Heart left ventricle (tissue), 16 donors: ENCODE results near the gene MYO3A. TPM values are rescaled to one million over a fixed set of nuclear protein-coding genes. Genes with fewer than 3 reads are reported as not detected.

Experiments used
- ATAC-seq, 4 donors: fragments of 200-7000 bp; cut with Tn5 transposase; one replicate each; pipeline ENCODE4 v1.9.1; 2020 to 2022; ENCODE audit warnings: moderate library complexity in 4 of 4, mild to moderate bottlenecking in 3 of 4, moderate number of reproducible peaks in 1 of 4
- DNase-seq, 5 donors: peaks; one replicate each; pipeline ENCODE4 v3.0.0-alpha.2; 2020
- H3K27ac ChIP-seq, 12 donors: fragments of 200-600 bp; sonication (generic) in 4 of 12; one replicate each; pipeline versions ENCODE4 v1.5.0 to v1.8.0; 2016 to 2022; ENCODE audit warnings: mild to moderate bottlenecking in 2 of 12
- H3K27me3 ChIP-seq, 9 donors: fragments of 200-600 bp; sonication (generic) in 2 of 9; one replicate each; pipeline versions ENCODE4 v1.5.1 to v1.8.0; 2016 to 2022; ENCODE audit warnings: mild to moderate bottlenecking in 3 of 9
- H3K36me3 ChIP-seq, 9 donors: fragments of 200-600 bp; sonication (generic) in 2 of 9; one replicate each; pipeline versions ENCODE4 v1.5.0 to v1.8.0; 2018 to 2022; ENCODE audit warnings: mild to moderate bottlenecking in 2 of 9
- H3K4me1 ChIP-seq, 12 donors: fragments of 200-600 bp; sonication (generic) in 4 of 12; one replicate each; pipeline versions ENCODE4 v1.5.0 to v1.8.0; 2016 to 2022; ENCODE audit warnings: mild to moderate bottlenecking in 3 of 12
- H3K4me3 ChIP-seq, 12 donors: fragments of 200-600 bp; sonication (generic) in 4 of 12; one replicate each; pipeline versions ENCODE4 v1.5.0 to v1.8.0; 2017 to 2022; ENCODE audit warnings: mild to moderate bottlenecking in 9 of 12, moderate library complexity in 4 of 12
- H3K9me3 ChIP-seq, 12 donors: fragments of 200-600 bp; sonication (generic) in 4 of 12; one replicate each; pipeline versions ENCODE4 v1.5.0 to v1.8.0; 2016 to 2022; ENCODE audit warnings: mild to moderate bottlenecking in 1 of 12
- POLR2A ChIP-seq, 2 donors: fragments of 450-650 bp; IDR thresholded peaks; one replicate each; pipeline ENCODE4 v1.6.1; 2017; ENCODE audit warnings: antibody characterized with exemption in 2 of 2, mild to moderate bottlenecking in 2 of 2, moderate library complexity in 2 of 2
- WGBS, 4 donors: extraction: QIAGEN DNeasy Blood & Tissue Kit in 2 of 4; methylation state at CpG; one replicate each; pipeline versions ENCODE4 v1.1.5 to v1.1.7; 2013 to 2018; 5-methylcytosine and 5-hydroxymethylcytosine counted together
- intact Hi-C, 10 donors: fragments of 100-400 bp; cut with DNase I; formaldehyde crosslinking; loops; one replicate each; pipeline versions ENCODE4 v1.11.1 to v1.14.2; 2022
- long read RNA-seq, 3 donors: library from polyadenylated mRNA; unstranded; transcript quantifications; one replicate each; pipeline ENCODE4 v2.0.0, GENCODE V29; 2020 to 2021
- polyA plus RNA-seq, 2 donors: library from polyadenylated mRNA; stranded (reverse); fragments of 200-250 nt; gene quantifications; one replicate each; pipeline ENCODE4 v1.2.3, GENCODE V29; 2013
- total RNA-seq, 9 donors: library from RNA; depleted of rRNA in 2 of 9; stranded (reverse); fragments of >200 nt in 2 of 9; fragmentation: NEBNext Ultra II Directional in 3 of 9; extraction: Animal tissue kit (Norgen Biotek cat#: 25700) in 3 of 9; gene quantifications; one replicate each; pipeline versions ENCODE4 v1.1.0 to v1.2.4, GENCODE V29; 2016 to 2023
- TF ChIP-seq, protein P1 (sequence below), 12 donors: fragments of 200-600 bp; sonication (generic) in 4 of 12; IDR thresholded peaks; one replicate each; pipeline versions ENCODE4 v1.5.0 to v1.8.0; 2018 to 2022; ENCODE audit warnings: antibody characterized with exemption in 12 of 12, mild to moderate bottlenecking in 5 of 12
- donor health status: ischemic (EF 13 %, LVEDD 7.1; RV severe dilation, severe dysfunction).
- donor health status: healthy with polysubstance abuse.
- donor health status: DM: no; HTN: yes; CAD: no.
- donor health status: DM: no; HTN: no; CAD: no.
- donor health status: ischemic (EF 25% LVEDD 6.9; RV normal size, moderate dysfunction).
- donor health status: ischemic (EF 25% LVEDD 5.7; RV mildly dilated, moderate dysfunction).
- donor health status: healthy.
- donor health status: DM: yes; HTN: yes; CAD: no.
- donor health status: ischemic (EF 35%, LVEDD 5.7; RV mildly dilated, moderate dysfunction).
- donor health status: nonischemic (EF 11% LVEDD 7.7; RV severe dilation, severe dysfunction).
- donor health status: DM: yes; HTN: yes; CAD: no.
- donor health status: PGD.
- donor health status: ischemic (EF 29% LVEDD 5.4; RV normal size, mild dysfunction).
- donor health status: nonischemic (EF 23%, LVEDD 6.1; RV moderate dilation, normal function).

MYO3A gene
- total RNA-seq (under 1 TPM in 1 of 9 donors, not detected in 8; 0.14 TPM), polyA plus RNA-seq (not detected)
- long read RNA-seq, donor 1: 0 reads
- long read RNA-seq, donor 2: 0 reads
- long read RNA-seq, donor 3: 0 reads

GRCh38 chr10:25933653-25934608, at the start of gene MYO3A:
TSS of gene MYO3A (plus strand) at chr10:25934229. CDS start at chr10:25952111, 17,882 bp downstream.
- Histone ChIP-seq H3K4me3 (peak within 1 kb of the TSS in 11 of 12 donors; percentile 5 to 42 (median 31)), H3K27ac (no peak within 1 kb of the TSS), H3K36me3 (no peaks in the 10 kb centered on the region), H3K4me1 (peaks cover 0 to 16% (median 0%) of the 10 kb centered on the region in 12 donors), H3K27me3 (peaks cover 14 to 56% (median 24%) of the 10 kb centered on the region in 9 donors), H3K9me3 (no peaks in the 10 kb centered on the region)
- WGBS, 4 donors: 3 to 6% (median 5%) methylated on average over 38 to 73 of the region's 73 CpGs
- DNase-seq: no peak
- intact Hi-C loops: no loop called here
- ATAC-seq: peak in 1 of 4 donors; percentile 20
- TF ChIP-seq POLR2A (IDR thresholded peaks at IDR 0.05): no peak
- TF ChIP-seq, protein P1, sequence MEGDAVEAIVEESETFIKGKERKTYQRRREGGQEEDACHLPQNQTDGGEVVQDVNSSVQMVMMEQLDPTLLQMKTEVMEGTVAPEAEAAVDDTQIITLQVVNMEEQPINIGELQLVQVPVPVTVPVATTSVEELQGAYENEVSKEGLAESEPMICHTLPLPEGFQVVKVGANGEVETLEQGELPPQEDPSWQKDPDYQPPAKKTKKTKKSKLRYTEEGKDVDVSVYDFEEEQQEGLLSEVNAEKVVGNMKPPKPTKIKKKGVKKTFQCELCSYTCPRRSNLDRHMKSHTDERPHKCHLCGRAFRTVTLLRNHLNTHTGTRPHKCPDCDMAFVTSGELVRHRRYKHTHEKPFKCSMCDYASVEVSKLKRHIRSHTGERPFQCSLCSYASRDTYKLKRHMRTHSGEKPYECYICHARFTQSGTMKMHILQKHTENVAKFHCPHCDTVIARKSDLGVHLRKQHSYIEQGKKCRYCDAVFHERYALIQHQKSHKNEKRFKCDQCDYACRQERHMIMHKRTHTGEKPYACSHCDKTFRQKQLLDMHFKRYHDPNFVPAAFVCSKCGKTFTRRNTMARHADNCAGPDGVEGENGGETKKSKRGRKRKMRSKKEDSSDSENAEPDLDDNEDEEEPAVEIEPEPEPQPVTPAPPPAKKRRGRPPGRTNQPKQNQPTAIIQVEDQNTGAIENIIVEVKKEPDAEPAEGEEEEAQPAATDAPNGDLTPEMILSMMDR (IDR thresholded peaks at IDR 0.05): no peak

DNA sequence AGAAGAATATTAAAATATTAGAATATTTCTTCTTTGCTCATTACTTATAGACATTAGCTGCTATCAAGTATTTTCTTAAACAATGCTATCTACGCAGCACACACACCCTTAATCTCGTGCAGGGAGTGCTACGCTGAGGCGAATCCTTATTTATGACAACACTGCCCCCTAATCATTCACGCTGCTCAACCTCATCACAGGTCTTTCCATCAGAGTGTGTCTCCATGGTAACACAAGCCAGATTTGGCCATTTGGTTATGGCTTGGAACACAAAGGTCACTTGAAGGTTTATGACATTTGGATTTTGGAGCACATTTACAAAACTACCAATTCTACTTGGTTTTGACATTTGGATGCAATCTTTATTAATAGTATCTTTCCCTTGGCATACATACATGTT, 45.4 kb upstream of the MYO3A start:
- no peaks in the 10 kb centered on the region for H3K36me3 ChIP-seq
- H3K27me3 ChIP-seq: no peaks in the 10 kb centered on the region
- DNase-seq: no peak
- no peak for TF ChIP-seq POLR2A (IDR thresholded peaks at IDR 0.05)
- TF ChIP-seq, protein P1 (IDR thresholded peaks at IDR 0.05): no peak
- ATAC-seq: no peak
- 50 to 62% (median 57%) methylated on average over 5 of the region's 5 CpGs for WGBS, 4 donors
- no peak overlapping the region for H3K27ac ChIP-seq
- H3K9me3 ChIP-seq: peaks cover 0 to 14% (median 4%) of the 10 kb centered on the region in 12 donors
- H3K4me1 ChIP-seq: no peaks in the 10 kb centered on the region
- intact Hi-C loops: no loop called here
- no peak overlapping the region for H3K4me3 ChIP-seq

DNA sequence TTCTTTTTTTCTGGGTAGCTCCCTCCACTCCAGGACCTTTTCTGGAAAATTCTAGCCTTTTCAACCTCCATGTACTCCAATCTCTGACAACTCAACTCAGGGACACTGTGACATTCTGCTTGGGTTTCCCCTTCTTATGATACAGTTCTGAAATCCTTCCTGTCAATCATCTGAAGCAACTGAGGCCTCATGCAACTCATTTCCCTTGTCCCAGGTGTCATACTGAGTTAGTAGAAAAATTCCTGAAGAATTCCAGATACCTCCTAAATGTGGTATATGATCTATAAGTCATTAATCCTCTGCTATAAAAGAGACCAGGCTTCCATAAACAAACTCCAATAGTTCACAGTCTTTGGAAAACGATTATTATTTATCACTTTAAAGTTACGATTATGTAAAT, 43.0 kb upstream of the MYO3A start:
- TF ChIP-seq, protein P1 (IDR thresholded peaks at IDR 0.05): no peak
- no peak for TF ChIP-seq POLR2A (IDR thresholded peaks at IDR 0.05)
- Histone ChIP-seq H3K27me3 (peaks cover 0 to 7% (median 0%) of the 10 kb centered on the region in 9 donors), H3K9me3 (peaks cover 0 to 14% (median 4%) of the 10 kb centered on the region in 12 donors), H3K4me3 (no peak overlapping the region), H3K4me1 (no peaks in the 10 kb centered on the region), H3K27ac (no peak overlapping the region), H3K36me3 (no peaks in the 10 kb centered on the region)
- WGBS, 4 donors: 69 to 92% (median 88%) methylated on average over 2 of the region's 2 CpGs
- intact Hi-C loops: no loop called here
- ATAC-seq (no peak), DNase-seq (no peak)

DNA sequence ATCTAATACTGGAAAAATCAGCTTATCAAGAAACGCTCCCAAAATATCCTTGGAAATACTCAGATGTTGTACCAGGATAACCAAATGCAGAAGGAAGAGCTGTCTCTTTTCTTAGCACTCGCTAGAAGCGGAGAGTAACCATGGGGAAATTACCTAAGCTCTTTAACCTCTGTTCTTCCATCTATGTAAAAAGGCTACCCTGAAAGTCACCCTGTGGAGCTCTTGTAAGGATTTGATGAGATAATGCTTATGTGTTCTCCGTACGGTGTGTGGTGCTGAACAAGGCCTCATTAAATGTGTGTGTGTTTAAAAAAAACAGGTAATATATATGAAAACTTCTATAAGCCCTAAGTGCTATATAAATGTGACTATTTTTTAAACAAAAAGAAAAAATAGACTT, 38.2 kb upstream of the MYO3A start:
- 51 to 77% (median 65%) methylated on average over 5 of the region's 5 CpGs for WGBS, 4 donors
- ATAC-seq: no peak

More for the DNA sequence above, 38.2 kb upstream of the MYO3A start:
- DNase-seq: no peak
- no peaks in the 10 kb centered on the region for H3K4me1 ChIP-seq
- H3K4me3 ChIP-seq: no peak overlapping the region
- peaks cover 0 to 14% (median 4%) of the 10 kb centered on the region in 12 donors for H3K9me3 ChIP-seq
- H3K36me3 ChIP-seq: no peaks in the 10 kb centered on the region
- peaks cover 0 to 7% (median 0%) of the 10 kb centered on the region in 9 donors for H3K27me3 ChIP-seq
- H3K27ac ChIP-seq: no peak overlapping the region
- TF ChIP-seq POLR2A (IDR thresholded peaks at IDR 0.05): no peak
- TF ChIP-seq, protein P1 (IDR thresholded peaks at IDR 0.05): no peak
- intact Hi-C loops: no loop called here
